ENCODE data around the gene SCAP.
"Not testable (repeated sequence)": the region's sequence is repeated elsewhere in the genome, so short reads cannot be mapped to it uniquely, and the experiment has no call there.

SCAP gene

GRCh38 chr3:47482366-47482765 is 6.6 kb upstream of the SCAP start:
- DNase-seq (ENCODE audit: extremely low spot score, insufficient read length, low read depth) (no peak), FAIRE-seq (no peak)

- not testable (repeated sequence) for FAIRE-seq; DNase-seq (ENCODE audit: extremely low spot score, insufficient read length, low read depth)
Observed at GRCh38 chr3:47481763-47482162, 6.0 kb upstream of the SCAP start.

GRCh38 chr3:47480267-47480666 is 4.5 kb upstream of the SCAP start:
- not testable (repeated sequence) for DNase-seq (ENCODE audit: extremely low spot score, insufficient read length, low read depth); FAIRE-seq

DNA sequence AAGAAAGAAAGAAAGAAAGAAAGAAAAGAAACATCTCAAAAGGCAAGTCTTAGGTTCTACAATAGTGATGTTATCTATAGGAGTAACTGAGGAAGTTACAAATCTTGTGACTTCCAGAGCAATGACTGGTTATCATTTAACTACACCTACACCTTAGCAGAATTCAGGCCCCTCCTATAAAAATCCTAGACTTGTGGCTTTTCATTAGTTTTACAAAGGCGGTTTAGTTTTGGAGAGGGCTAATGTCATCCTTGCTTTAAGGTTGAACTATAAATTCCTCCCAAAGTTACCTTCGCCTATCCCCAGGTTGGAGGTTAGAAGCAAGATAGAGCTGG is 4.1 kb upstream of the SCAP start:
- no peak for FAIRE-seq
- no peak for DNase-seq (ENCODE audit: extremely low spot score, insufficient read length, low read depth)

DNA sequence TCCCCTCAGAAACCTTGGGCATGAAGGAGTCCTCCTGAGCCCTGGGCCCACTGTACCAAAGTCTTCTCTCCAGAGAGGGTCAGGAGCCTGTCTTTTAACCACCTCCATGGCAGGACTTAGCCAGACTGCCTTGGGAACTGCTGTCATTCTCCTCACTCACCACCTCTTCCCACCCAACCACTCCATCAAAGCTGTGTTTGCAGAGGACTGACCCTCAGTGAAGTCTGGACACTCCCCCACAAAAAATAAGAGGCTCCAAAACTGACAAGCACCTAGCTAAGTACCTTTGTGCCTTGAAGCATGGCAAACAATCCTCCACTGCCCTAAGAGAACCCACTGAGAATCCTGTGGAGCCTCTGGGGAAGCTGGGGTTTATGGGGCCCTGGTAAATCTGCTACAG is 2.3 kb upstream of the SCAP start:
- FAIRE-seq (no peak), DNase-seq (ENCODE audit: extremely low spot score, insufficient read length, low read depth) (no peak)

GRCh38 chr3:47476644-47477199 is 981 bp upstream of the SCAP start:
- DNase-seq (ENCODE audit: extremely low spot score, insufficient read length, low read depth), result no peak
- no peak for FAIRE-seq

- no peak for FAIRE-seq
Observed at GRCh38 chr3:47476330-47476626, 537 bp upstream of the SCAP start.

DNA sequence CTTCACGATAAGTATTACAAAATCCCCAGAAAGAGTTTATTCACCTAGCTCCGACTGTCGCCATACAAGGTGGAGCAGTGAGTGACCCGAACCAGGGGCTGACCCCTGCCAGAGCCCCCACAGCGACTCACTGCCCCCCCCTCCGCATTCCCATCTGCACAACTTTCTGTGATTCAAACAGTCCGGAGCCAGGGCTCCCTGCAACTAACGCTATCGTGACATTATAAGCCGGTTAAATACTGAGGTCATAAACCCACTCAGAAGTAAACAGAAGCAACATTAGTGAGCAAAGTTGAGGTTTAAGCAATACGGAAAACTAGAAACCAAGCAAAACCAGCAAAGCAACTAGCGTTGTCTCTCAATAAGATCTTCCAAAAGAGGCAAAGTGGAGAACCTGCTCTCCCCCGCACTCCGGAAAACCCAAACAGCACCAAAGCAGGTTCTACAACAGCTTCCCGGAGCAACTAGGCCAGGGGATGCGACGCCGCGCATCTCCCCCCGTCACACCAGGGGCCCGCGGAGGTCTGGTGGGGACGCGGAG is 642 bp downstream of the SCAP start:
- DNase-seq (ENCODE audit: extremely low spot score, insufficient read length, low read depth) (no peak), FAIRE-seq (no peak)

More at GRCh38 chr3:47476330-47476626, 537 bp upstream of the SCAP start:
- DNase-seq (ENCODE audit: extremely low spot score, insufficient read length, low read depth), result no peak

DNA sequence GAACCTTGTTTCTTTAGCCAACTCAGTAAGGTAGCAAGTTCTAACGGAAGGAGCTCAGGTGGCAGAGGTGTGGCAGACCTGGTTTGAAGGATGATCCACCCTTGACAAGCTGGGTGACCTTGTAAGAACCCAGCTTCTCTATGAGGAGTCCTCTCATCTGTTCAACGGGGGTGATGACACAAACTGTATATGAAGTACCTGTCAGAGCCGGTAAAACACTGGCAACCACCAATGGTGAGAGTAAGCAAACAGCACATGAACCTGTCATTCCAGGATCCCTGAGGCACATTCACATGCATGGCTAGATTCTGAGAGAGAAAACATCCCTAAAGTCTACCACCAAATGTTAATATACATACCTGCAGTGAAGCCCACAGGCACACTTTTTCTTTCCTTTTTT is 2.4 kb downstream of the SCAP start:
- no peak for DNase-seq (ENCODE audit: extremely low spot score, insufficient read length, low read depth)
- no peak for FAIRE-seq

GRCh38 chr3:47469616-47470015 is 6.1 kb downstream of the SCAP start:
- FAIRE-seq (no peak), DNase-seq (ENCODE audit: extremely low spot score, insufficient read length, low read depth) (no peak)

DNA sequence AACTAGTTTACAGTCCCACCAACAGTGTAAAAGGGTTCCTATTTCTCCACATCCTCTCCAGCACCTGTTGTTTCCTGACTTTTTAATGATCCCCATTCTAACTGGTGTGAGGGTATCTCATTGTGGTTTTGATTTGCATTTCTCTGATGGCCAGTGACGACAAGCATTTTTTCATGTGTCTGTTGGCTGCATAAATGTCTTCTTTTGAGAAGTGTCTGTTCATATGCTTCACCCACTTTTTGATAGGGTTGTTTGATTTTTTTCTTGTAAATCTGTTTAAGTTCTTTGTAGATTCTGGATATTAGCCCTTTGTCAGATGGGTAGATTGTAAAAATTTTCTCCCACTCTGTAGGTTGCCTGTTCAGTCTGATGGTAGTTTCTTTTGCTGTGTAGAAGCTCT is 7.4 kb downstream of the SCAP start:
- FAIRE-seq, result not testable (repeated sequence)

GRCh38 chr3:47464588-47464987 is 11.2 kb downstream of the SCAP start:
- DNase-seq (ENCODE audit: extremely low spot score, insufficient read length, low read depth) (no peak), FAIRE-seq (no peak)

More for the DNA sequence above, 7.4 kb downstream of the SCAP start:
- not testable (repeated sequence) for DNase-seq (ENCODE audit: extremely low spot score, insufficient read length, low read depth)

DNA sequence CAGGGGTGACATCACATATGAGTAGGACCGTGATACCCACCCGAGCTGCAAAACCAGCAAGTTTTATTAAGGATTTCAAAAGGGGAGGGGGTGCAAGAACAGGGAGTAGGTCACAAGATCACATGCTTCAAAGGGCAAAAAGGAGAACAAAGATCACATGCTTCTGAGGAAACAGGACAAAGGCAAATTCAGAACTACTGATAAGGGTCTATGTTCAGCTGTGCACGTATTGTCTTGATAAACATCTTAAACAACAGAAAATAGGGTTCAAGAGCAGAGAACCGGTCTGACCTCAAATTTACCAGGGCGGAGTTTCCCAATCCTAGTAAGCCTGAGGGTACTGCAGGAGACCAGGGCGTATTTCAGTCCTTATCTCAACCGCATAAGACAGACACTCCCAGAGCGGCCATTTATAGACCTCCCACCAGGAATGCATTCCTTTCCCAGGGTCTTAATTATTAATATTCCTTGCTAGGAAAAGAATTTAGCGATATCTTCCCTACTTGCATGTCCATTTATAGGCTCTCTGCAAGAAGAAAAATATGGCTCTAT is 16.1 kb downstream of the SCAP start:
- FAIRE-seq; DNase-seq (ENCODE audit: extremely low spot score, insufficient read length, low read depth): not testable (repeated sequence)

DNA sequence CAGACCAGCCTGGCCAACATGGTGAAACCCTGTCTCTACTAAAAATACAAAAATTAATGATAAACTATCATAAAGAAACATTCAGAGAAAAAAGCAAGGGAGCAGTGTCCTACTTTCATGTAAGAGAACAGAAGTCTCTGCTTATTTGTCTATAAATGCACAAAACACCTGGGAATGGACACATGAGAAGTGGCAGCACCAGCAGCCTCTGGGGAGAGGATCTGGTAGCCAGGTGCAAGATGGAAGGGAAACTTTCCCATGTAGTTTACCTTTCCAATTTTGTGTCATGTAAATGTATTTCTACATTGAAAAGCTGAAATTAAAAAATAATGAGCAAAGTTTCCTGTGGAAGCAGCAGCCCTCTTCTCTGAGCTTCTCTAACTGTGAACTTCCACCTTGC is 18.8 kb downstream of the SCAP start:
- no peak for FAIRE-seq

DNA sequence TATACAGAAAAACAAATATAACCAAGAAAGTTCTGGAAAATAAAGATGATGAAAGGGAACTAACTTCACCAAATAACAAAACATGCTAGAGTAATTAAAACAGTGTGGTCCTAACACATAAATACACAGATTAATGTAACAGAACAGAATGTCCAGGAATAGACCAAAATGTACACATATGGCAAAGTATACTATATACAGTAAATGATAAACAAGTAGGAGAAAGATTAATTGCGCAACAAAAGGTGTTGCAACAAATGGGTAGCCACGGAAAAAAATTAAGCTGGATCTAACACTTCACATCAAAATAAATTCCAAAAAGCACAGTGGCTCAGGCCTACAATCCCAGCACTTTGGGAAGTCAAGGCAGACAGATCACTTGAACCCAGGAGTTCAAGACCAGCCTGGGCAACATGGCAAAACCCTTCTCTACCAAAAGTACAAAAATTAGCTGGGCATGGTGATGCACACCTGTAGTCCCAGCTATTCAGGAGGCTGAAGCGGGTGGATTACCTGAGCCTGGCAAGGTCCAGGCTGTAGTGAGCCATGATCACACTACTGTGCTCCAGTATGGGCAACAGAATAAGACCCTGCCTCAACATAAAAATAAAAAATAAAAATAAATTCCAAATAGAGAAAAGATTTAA is 19.8 kb downstream of the SCAP start:
- FAIRE-seq (no peak), DNase-seq (ENCODE audit: extremely low spot score, insufficient read length, low read depth) (no peak)

More for the DNA sequence above, 18.8 kb downstream of the SCAP start:
- no peak for DNase-seq (ENCODE audit: extremely low spot score, insufficient read length, low read depth)

DNA sequence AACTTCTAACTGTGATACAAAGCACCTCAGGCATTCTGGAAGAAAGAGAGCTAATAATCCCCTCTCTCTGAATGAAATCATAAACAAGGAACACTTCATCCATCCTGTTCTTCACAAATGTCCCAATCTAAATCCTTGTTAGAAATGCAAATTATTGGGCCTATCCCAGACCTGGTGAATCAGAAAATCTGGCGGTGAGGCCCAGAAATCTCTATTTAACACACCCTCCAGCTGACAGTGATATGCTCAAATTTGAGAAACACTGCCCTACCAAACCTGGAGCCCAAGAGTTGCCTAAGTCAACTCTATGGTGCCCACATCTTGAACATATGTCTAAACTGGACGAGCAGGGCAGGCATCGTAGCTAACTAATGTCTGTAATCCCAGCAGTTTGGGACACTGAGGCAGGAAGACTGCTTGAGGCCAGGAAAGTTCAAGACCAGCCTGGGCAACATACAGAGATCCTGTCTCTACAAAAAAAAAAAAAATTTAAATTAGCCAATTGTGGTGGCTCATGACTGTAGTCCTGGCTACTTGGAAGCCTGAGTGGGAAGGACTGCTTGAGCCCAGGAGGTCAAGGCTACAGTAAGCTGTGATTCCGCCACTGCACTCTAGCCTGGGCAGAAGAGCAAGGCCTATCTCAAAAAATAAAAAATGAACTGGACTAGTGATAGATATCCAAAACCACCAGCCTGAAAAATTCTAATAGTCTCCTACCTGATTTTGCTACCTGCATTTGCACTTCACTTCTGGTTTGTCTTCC is 23.1 kb downstream of the SCAP start:
- DNase-seq (ENCODE audit: extremely low spot score, insufficient read length, low read depth) (no peak), FAIRE-seq (no peak)

DNA sequence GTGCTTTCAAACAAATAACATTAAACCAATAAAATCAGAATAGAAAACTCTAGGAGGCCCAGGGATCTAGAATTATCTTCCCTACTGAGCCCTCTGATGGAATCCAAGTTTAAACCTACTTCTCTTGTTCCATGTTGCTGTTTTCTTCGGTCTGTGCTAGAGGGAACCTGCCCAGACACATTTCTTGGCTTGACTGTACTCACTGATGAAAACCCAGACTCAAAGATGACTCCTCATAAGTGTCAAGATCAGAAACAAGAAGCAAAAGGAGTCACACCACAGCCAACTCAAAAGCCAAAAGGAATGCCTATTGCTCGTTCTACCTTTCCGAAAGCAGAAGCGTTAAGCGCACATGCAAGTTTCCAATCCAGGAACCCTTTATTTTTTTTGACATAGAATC is 31.6 kb downstream of the SCAP start:
- FAIRE-seq, result no peak

GRCh38 chr3:47443611-47443995 is 32.1 kb downstream of the SCAP start:
- FAIRE-seq, result no peak
- DNase-seq (ENCODE audit: extremely low spot score, insufficient read length, low read depth), result no peak

More for the DNA sequence above, 31.6 kb downstream of the SCAP start:
- no peak for DNase-seq (ENCODE audit: extremely low spot score, insufficient read length, low read depth)

DNA sequence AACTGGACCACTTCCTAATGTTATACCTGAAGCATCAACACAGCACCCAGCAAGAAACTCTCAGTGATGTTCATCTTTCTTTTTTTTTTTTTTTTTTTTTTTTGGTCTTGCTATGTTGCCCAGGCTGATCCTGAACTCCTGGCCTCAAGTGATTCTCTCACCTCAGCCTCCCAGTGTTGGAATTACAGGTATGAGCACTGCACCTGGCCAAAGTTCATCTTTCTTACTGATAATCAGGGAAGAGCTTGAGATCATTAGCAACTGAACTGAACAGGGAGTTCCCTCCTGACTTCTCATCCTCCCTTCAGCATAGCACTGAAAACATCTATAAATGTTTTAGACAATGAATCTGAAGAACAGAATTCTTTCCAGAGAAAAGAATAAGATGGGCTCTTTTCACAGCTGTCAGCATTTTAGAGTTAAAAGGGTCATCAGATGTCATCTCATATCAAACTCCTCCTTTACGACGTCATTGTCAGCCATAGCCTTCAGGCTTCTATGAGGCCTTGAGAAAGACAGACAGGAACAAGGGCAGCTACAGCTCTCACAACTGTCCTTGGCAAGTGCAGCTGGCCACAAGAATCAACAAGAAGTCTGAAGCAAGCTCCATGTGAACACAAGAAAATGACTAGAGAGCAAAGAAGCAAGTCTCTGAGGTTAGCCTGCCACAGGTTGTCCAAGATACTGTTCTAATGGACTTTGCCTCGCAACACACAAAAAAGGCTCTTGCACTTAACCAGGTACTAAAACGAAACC is 33.8 kb downstream of the SCAP start:
- no peak for FAIRE-seq
- DNase-seq (ENCODE audit: extremely low spot score, insufficient read length, low read depth), result no peak

DNA sequence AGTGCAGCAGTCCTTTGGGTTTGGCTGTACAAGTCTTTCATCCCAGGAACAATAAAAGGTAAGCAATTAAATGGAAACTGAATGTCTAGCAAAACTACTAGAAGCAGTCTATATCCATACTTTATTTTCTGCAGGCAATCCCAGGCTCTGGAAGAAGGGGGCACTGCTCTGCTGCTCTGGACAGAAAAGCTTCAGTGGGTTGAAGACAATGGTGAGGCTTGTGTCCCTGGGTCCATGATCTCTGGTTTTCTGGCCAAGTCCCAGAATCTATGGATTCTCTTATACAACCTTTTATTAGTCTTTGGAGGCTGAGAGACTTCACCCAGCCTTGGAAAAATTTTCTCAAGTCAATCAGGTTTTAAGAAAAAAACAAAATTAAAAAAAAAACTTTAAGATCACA is 35.6 kb downstream of the SCAP start:
- FAIRE-seq (no peak), DNase-seq (ENCODE audit: extremely low spot score, insufficient read length, low read depth) (no peak)
